ENCODE measurements around the gene RGS6.

RGS6 gene

GRCh38 chr14:72554994-72555608 is 622.9 kb downstream of the RGS6 start:
- no peak for DNase-seq (ENCODE audit: low read depth)

GRCh38 chr14:72555609-72556000 is 623.4 kb downstream of the RGS6 start:
- no peak for DNase-seq (ENCODE audit: low read depth)

GRCh38 chr14:72557671-72558070 is 625.4 kb downstream of the RGS6 start:
- DNase-seq (ENCODE audit: low read depth) = no peak

GRCh38 chr14:72558721-72559120 is 626.5 kb downstream of the RGS6 start:
- no peak for DNase-seq (ENCODE audit: low read depth)

GRCh38 chr14:72559202-72559601 is 627.0 kb downstream of the RGS6 start:
- no peak for DNase-seq (ENCODE audit: low read depth)

- DNase-seq (ENCODE audit: low read depth) = no peak
Measured at GRCh38 chr14:72559669-72560255, 627.5 kb downstream of the RGS6 start.

GRCh38 chr14:72560331-72560730 is 628.1 kb downstream of the RGS6 start:
- DNase-seq (ENCODE audit: low read depth) = no peak

- no peak for DNase-seq (ENCODE audit: low read depth)
Measured at GRCh38 chr14:72560889-72561493, 628.8 kb downstream of the RGS6 start.

GRCh38 chr14:72562300-72562699 is 630.1 kb downstream of the RGS6 start:
- DNase-seq (ENCODE audit: low read depth) = no peak

GRCh38 chr14:72563676-72564075 is 631.4 kb downstream of the RGS6 start:
- DNase-seq (ENCODE audit: low read depth) = no peak

GRCh38 chr14:72565149-72565559 is 632.9 kb downstream of the RGS6 start:
- DNase-seq (ENCODE audit: low read depth) = no peak

GRCh38 chr14:72565917-72566316 is 633.7 kb downstream of the RGS6 start:
- DNase-seq (ENCODE audit: low read depth) = no peak

GRCh38 chr14:72567226-72567625 is 635.0 kb downstream of the RGS6 start:
- DNase-seq (ENCODE audit: low read depth) = no peak

- no peak for DNase-seq (ENCODE audit: low read depth)
Measured at GRCh38 chr14:72568296-72568992, 636.2 kb downstream of the RGS6 start.

- no peak for DNase-seq (ENCODE audit: low read depth)
Measured at GRCh38 chr14:72573725-72574417, 641.6 kb downstream of the RGS6 start.

GRCh38 chr14:72574715-72575114 is 642.5 kb downstream of the RGS6 start:
- DNase-seq (ENCODE audit: low read depth) = no peak

GRCh38 chr14:72576258-72576657 is 644.0 kb downstream of the RGS6 start:
- no peak for DNase-seq (ENCODE audit: low read depth)

- no peak for DNase-seq (ENCODE audit: low read depth)
Measured at GRCh38 chr14:72577521-72577920, 645.3 kb downstream of the RGS6 start.

GRCh38 chr14:72578514-72578913 is 646.3 kb downstream of the RGS6 start:
- no peak for DNase-seq (ENCODE audit: low read depth)

GRCh38 chr14:72582582-72582981 is 650.4 kb downstream of the RGS6 start:
- DNase-seq (ENCODE audit: low read depth) = no peak

GRCh38 chr14:72583316-72584272 is 651.4 kb downstream of the RGS6 start:
- DNase-seq (ENCODE audit: low read depth) = no peak
